SK-N-SH treated with all-trans-retinoic acid at 6 μM for 48 hours (cell line): Measurements from ENCODE around the gene COL21A1.

Experiments used
- ARNTL ChIP-seq: fragments of 450-650 bp; formaldehyde crosslinking; IDR thresholded peaks from 2 replicates; pipeline ENCODE4 v1.5.0; 2020; ENCODE audit warnings: low read depth, mild to moderate bottlenecking, moderate library complexity, borderline replicate concordance
- CREB5 ChIP-seq: fragments of 250-450 bp; sonication (Bioruptor Pico); IDR thresholded peaks from 2 replicates; pipeline ENCODE4 v1.5.1; 2020; ENCODE audit warnings: low read depth, mild to moderate bottlenecking, moderate library complexity
- ISL1 ChIP-seq: fragments of 250-450 bp; sonication (Bioruptor Pico); IDR thresholded peaks from 2 replicates; pipeline ENCODE4 v2.1.2; 2022; ENCODE audit warnings: mild to moderate bottlenecking, moderate library complexity
- ZFP30 ChIP-seq: fragments of 450-650 bp; formaldehyde crosslinking; IDR thresholded peaks from 2 replicates; pipeline ENCODE4 v1.5.0; 2022; ENCODE audit warnings: mild to moderate bottlenecking, moderate library complexity
- ZNF565 ChIP-seq: fragments of 450-650 bp; formaldehyde crosslinking; conservative IDR thresholded peaks from 2 replicates; pipeline ENCODE4 v1.5.0; 2020; ENCODE audit warnings: low read depth, mild to moderate bottlenecking, moderate library complexity
- ZNF70 ChIP-seq: fragments of 450-650 bp; formaldehyde crosslinking; IDR thresholded peaks from 2 replicates; pipeline ENCODE4 v1.5.0; 2020; ENCODE audit warnings: mild to moderate bottlenecking, moderate library complexity

GRCh38 chr6:56076033-56076432 lies 171.3 kb downstream of the COL21A1 start:
- TF ChIP-seq ZFP30 (CRISPR knock-in tag) (no peak), ZNF70 (no peak), ZNF565 (no peak), ISL1 (no peak), CREB5 (CRISPR knock-in tag) (no peak), ARNTL (CRISPR knock-in tag) (no peak)
